ENCODE measurements around the gene RPUSD3.

GRCh38 chr3:9879830-9880549 is 36.2 kb upstream of the RPUSD3 start, which contains the start of gene CIDEC:
- no peak for TF ChIP-seq POLR2A (IDR thresholded peaks at IDR 0.05; ENCODE audit: low read depth, low read length)
- TF ChIP-seq POLR2AphosphoS5 (IDR thresholded peaks at IDR 0.05; ENCODE audit: low read depth, low read length) = no peak
- no peak for TF ChIP-seq TAF1 (IDR thresholded peaks at IDR 0.05; ENCODE audit: borderline replicate concordance, low read depth, low read length)

Measured in GM12892 (cell line).